SK-N-SH (cell line): ENCODE data around the gene FAM177B. TPM values are rescaled to one million over a fixed set of nuclear protein-coding genes. Genes with fewer than 3 reads are reported as not detected.
A peak's percentile ranks its signal among the peaks of the same experiment; 100 is the strongest.

Experiments used
- CTCF ChIA-PET: fragments of 300-600, 350-600 bp; formaldehyde crosslinking; extraction: SDS; loops from one replicate; lab custom pipeline; 2021; lab: Yijun Ruan, JAX
- POLR2A ChIA-PET: fragments of 350-600 bp; sonication (Branson Sonifier 250); formaldehyde crosslinking; extraction: SDS; loops from one replicate; lab custom pipeline; 2020; ENCODE audit warnings: antibody characterized with exemption, inconsistent platforms; lab: Yijun Ruan, JAX
- DNase-seq: peaks from one replicate; pipeline ENCODE4 v3.0.0; 2012
- H2AFZ ChIP-seq: fragments of 200-600 bp; sonication (generic); 2 replicates; pipeline ENCODE4 v1.8.1; 2016; ENCODE audit warnings: antibody characterized with exemption, mild to moderate bottlenecking, low read depth
- H3F3A ChIP-seq: fragments of 200-600 bp; sonication (generic); replicated peaks from 2 replicates; pipeline ENCODE3; 2016; ENCODE audit warnings: antibody characterized with exemption, mild to moderate bottlenecking; ENCODE audit not compliant: insufficient read depth
- H3K27ac ChIP-seq, 2 experiments: fragments of 200-500 bp in 1 of 2; fragments of 200-600 bp in 1 of 2; sonication (Bioruptor generic) in 1 of 2; sonication (generic), shearing (Covaris generic) in 1 of 2; 2 replicates each; pipeline versions ENCODE4 v1.5.1 to v1.6.1; 2014 to 2016; ENCODE audit warnings: low read depth in 2 of 2, inconsistent platforms in 1 of 2, low read length in 1 of 2, mild to moderate bottlenecking in 1 of 2, mixed read lengths in 1 of 2
- H3K27me3 ChIP-seq: fragments of 200-600 bp; sonication (generic), shearing (Covaris generic); 2 replicates; pipeline ENCODE4 v1.6.1; 2016; ENCODE audit warnings: mixed run types; ENCODE audit not compliant: insufficient read depth
- H3K36me3 ChIP-seq, 2 experiments: fragments of 200-500 bp in 1 of 2; fragments of 200-600 bp in 1 of 2; sonication (Bioruptor generic) in 1 of 2; sonication (generic) in 1 of 2; replicated peaks in 1 of 2; 2 replicates each; pipeline versions ENCODE3 to v1.5.1; 2014 to 2016; ENCODE audit warnings: low read length in 1 of 2, mild to moderate bottlenecking in 1 of 2; ENCODE audit not compliant: insufficient read depth in 2 of 2, control insufficient read depth in 1 of 2
- H3K4me1 ChIP-seq, 2 experiments: fragments of 200-500 bp in 1 of 2; fragments of 200-600 bp in 1 of 2; sonication (Bioruptor generic) in 1 of 2; sonication (generic), shearing (Covaris generic) in 1 of 2; 2 replicates each; pipeline versions ENCODE4 v1.5.1 to v1.6.1; 2014 to 2016; ENCODE audit warnings: low read depth in 1 of 2, low read length in 1 of 2, mixed run types in 1 of 2; ENCODE audit not compliant: insufficient read depth in 2 of 2, control insufficient read depth in 1 of 2
- H3K4me2 ChIP-seq: fragments of 200-600 bp; sonication (generic), shearing (Covaris generic); 2 replicates; pipeline ENCODE4 v1.6.1; 2017; ENCODE audit warnings: mixed run types
- H3K4me3 ChIP-seq, 2 experiments: fragments of 200-500 bp in 1 of 2; fragments of 200-600 bp in 1 of 2; sonication (Bioruptor generic) in 1 of 2; sonication (generic), shearing (Covaris generic) in 1 of 2; 2 replicates each; pipeline versions ENCODE4 v1.5.1 to v1.8.1; 2014 to 2016; ENCODE audit warnings: low read depth in 2 of 2, inconsistent platforms in 1 of 2, low read length in 1 of 2, mild to moderate bottlenecking in 1 of 2, mixed read lengths in 1 of 2, moderate library complexity in 1 of 2
- H3K79me2 ChIP-seq: fragments of 200-600 bp; sonication (generic); 2 replicates; pipeline ENCODE4 v1.8.1; 2017; ENCODE audit warnings: mild to moderate bottlenecking; ENCODE audit not compliant: insufficient read depth
- H3K9ac ChIP-seq: fragments of 200-600 bp; sonication (generic); 2 replicates; pipeline ENCODE4 v1.6.1; 2017; ENCODE audit warnings: mixed run types
- H3K9me2 ChIP-seq: fragments of 200-600 bp; sonication (generic); 2 replicates; pipeline ENCODE4 v1.6.1; 2017; ENCODE audit warnings: mixed run types
- H3K9me3 ChIP-seq: fragments of 200-600 bp; sonication (generic); 2 replicates; pipeline ENCODE4 v1.6.1; 2017; ENCODE audit warnings: mixed run types, mild to moderate bottlenecking, moderate library complexity
- H4K20me1 ChIP-seq: fragments of 200-600 bp; sonication (generic); 2 replicates; pipeline ENCODE4 v1.6.1; 2017; ENCODE audit warnings: mild to moderate bottlenecking, mixed run types; ENCODE audit not compliant: insufficient read depth
- ELF1 ChIP-seq: IDR thresholded peaks from 2 replicates; pipeline ENCODE4 v1.4.0; 2012
- FOSL2 ChIP-seq: IDR thresholded peaks from 2 replicates; pipeline ENCODE4 v1.4.0; 2012; ENCODE audit warnings: low read depth, mild to moderate bottlenecking, moderate library complexity, borderline replicate concordance
- FOXJ3 ChIP-seq: sonication (generic); formaldehyde crosslinking; IDR thresholded peaks from 2 replicates; pipeline ENCODE4 v1.5.1; 2020; ENCODE audit warnings: mild to moderate bottlenecking, missing genetic modification reagents
- FOXM1 ChIP-seq: IDR thresholded peaks from 2 replicates; pipeline ENCODE4 v1.4.0; 2012; ENCODE audit warnings: low read depth, mild to moderate bottlenecking
- GABPA ChIP-seq: IDR thresholded peaks from 2 replicates; pipeline ENCODE4 v1.4.0; 2012; ENCODE audit warnings: low read depth, mild to moderate bottlenecking
- GATA2 ChIP-seq: sonication (generic); formaldehyde crosslinking; IDR thresholded peaks from 2 replicates; pipeline ENCODE4 v1.5.0; 2020; ENCODE audit warnings: mild to moderate bottlenecking, missing genetic modification reagents
- NFIC ChIP-seq: IDR thresholded peaks from 2 replicates; pipeline ENCODE4 v1.4.0; 2012; ENCODE audit warnings: borderline replicate concordance
- PBX3 ChIP-seq: IDR thresholded peaks from 2 replicates; pipeline ENCODE4; 2012
- POLR2AphosphoS5 ChIP-seq: IDR thresholded peaks from 2 replicates; pipeline ENCODE4 v1.6.1; 2012; ENCODE audit warnings: low read depth, low read length
- RAD21 ChIP-seq: IDR thresholded peaks from 2 replicates; pipeline ENCODE4 v1.6.1; 2012; ENCODE audit warnings: mild to moderate bottlenecking, low read length
- RCOR1 ChIP-seq: fragments of 150-350 bp; IDR thresholded peaks from 2 replicates; pipeline ENCODE4 v1.6.1; 2017; ENCODE audit warnings: antibody characterized with exemption, low read length
- RFX5 ChIP-seq: IDR thresholded peaks from 2 replicates; pipeline ENCODE4 v1.6.1; 2012; ENCODE audit warnings: mild to moderate bottlenecking, improper control_type of control experiment, low read length
- RXRA ChIP-seq: IDR thresholded peaks from 2 replicates; pipeline ENCODE4 v1.4.0; 2012; ENCODE audit warnings: low read depth, mild to moderate bottlenecking, borderline replicate concordance
- SMC3 ChIP-seq: IDR thresholded peaks from 2 replicates; pipeline ENCODE4 v1.6.1; 2012; ENCODE audit warnings: low read depth, low read length, improper control_type of control experiment
- TCF12 ChIP-seq: IDR thresholded peaks from 2 replicates; pipeline ENCODE4 v1.4.0; 2012
- WGBS: methylation state at CpG from one replicate; pipeline ENCODE4 v1.1.6; 2017; ENCODE audit warnings: low lambda C conversion rate; 5-methylcytosine and 5-hydroxymethylcytosine counted together
- polyA plus RNA-seq, 3 experiments: library from polyadenylated mRNA; depleted of rRNA; stranded (reverse); fragments of >200 nt; gene quantifications; 2 replicates each; pipeline ENCODE4 v1.2.3, GENCODE V29; 2012
- TF ChIP-seq, protein P1 (sequence below): fragments of 200-600 bp; sonication (generic); IDR thresholded peaks from 2 replicates; pipeline ENCODE4 v1.6.1; 2017; ENCODE audit warnings: antibody characterized with exemption, mild to moderate bottlenecking, moderate library complexity
- TF ChIP-seq, protein P2 (sequence below): fragments of 150-350 bp; IDR thresholded peaks from 2 replicates; pipeline ENCODE4 v1.6.1; 2016; ENCODE audit warnings: mild to moderate bottlenecking, low read depth, low read length

FAM177B gene
- polyA plus RNA-seq, 1 of the 3 experiments (the other 2 are of a cell fraction), result not detected

DNA sequence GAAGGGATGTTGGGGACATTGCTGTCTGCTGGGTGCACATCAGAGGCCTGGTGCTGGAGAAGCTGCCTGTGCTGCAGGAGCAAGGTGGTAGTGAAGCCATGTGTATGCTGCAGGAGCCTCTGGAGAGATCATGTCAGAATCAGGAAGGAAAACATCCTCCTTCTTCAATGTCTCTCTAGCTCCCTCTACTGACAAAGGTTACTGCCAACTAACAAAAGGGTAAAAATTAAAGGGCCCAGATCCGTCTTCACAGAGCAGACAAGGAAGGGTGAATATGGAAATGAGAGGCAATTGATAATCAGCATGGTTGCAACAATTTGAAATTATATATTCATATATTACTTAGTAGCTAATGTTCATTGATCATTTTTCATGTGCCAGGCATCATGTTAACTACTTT is 32.2 kb downstream of the FAM177B start:
- Histone ChIP-seq H2AFZ (no peak overlapping the region), H3K4me1 (no peaks in the 10 kb centered on the region), H3K79me2 (no peaks in the 10 kb centered on the region), H3K27ac (no peak overlapping the region), H3K9me3 (peaks cover 5% of the 10 kb centered on the region; the same call in 1 of the 2 replicates), H3K4me3 (no peak overlapping the region), H3K9me2 (no peaks in the 10 kb centered on the region), H3F3A (no peaks in the 10 kb centered on the region), H3K36me3 (no peaks in the 10 kb centered on the region), H3K9ac (no peak overlapping the region)
- 41% methylated on average over 1 of the region's 1 CpG for WGBS
- no peak for DNase-seq
- POLR2A ChIA-PET, result no interaction called here
- CTCF ChIA-PET, result no interaction called here
- TF ChIP-seq, protein P1, sequence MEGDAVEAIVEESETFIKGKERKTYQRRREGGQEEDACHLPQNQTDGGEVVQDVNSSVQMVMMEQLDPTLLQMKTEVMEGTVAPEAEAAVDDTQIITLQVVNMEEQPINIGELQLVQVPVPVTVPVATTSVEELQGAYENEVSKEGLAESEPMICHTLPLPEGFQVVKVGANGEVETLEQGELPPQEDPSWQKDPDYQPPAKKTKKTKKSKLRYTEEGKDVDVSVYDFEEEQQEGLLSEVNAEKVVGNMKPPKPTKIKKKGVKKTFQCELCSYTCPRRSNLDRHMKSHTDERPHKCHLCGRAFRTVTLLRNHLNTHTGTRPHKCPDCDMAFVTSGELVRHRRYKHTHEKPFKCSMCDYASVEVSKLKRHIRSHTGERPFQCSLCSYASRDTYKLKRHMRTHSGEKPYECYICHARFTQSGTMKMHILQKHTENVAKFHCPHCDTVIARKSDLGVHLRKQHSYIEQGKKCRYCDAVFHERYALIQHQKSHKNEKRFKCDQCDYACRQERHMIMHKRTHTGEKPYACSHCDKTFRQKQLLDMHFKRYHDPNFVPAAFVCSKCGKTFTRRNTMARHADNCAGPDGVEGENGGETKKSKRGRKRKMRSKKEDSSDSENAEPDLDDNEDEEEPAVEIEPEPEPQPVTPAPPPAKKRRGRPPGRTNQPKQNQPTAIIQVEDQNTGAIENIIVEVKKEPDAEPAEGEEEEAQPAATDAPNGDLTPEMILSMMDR, result peak; percentile 21; the same call in 1 of the 2 replicates
- no peak for TF ChIP-seq ELF1
- TF ChIP-seq, all 33 proteins: peak for 1
- H3K4me2 ChIP-seq, result no peak overlapping the region
- no peaks in the 10 kb centered on the region for H4K20me1 ChIP-seq
- no peaks in the 10 kb centered on the region; the same call in 1 of the 2 replicates for H3K27me3 ChIP-seq

DNA sequence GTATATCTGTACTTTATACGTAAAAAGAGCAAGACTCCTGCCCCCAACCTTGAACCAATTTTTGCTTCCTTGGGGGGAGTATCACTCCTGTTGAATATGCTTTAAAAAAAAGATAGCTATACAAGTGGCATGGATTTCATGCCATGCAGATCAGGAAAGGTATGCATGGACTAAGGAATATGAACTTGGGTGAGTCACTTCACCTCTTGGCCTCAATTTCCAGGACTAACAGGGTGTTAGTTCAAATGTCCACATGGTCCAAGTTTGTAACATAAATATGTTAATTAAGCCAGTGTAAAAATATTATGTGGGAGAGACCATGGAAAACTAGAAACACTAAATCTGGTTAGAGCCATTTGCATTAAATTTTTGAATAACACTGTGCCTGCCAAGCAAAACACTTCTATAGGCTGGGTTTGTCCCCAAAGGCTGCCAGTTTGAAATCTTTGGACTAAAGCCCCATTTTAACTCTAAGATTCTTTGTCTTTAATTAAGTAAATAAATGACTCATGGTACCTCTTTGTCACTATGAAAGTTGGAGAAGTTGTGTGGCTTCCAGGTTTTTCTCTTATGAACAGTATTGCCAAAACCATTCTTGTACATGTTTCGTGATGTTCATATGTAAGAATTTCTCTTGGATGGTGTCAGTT is 33.1 kb downstream of the FAM177B start:
- CTCF ChIA-PET, result interaction anchor here (1.2 kb wide), 1 partner anchor 354 kb away, joined by 3 read pairs; no protein-coding TSS in a partner anchor
- 44% methylated on average over 2 of the region's 2 CpGs for WGBS
- TF ChIP-seq FOXJ3 (CRISPR knock-in tag) (no peak), NFIC (no peak), TCF12 (no peak), RFX5 (no peak), FOSL2 (no peak), GABPA (no peak), FOXM1 (no peak), PBX3 (no peak), RAD21 (no peak), SMC3 (no peak), RXRA (no peak), GATA2 (CRISPR knock-in tag) (no peak), RCOR1 (no peak), POLR2AphosphoS5 (no peak)
- TF ChIP-seq, protein P1, result no peak
- TF ChIP-seq, protein P2, sequence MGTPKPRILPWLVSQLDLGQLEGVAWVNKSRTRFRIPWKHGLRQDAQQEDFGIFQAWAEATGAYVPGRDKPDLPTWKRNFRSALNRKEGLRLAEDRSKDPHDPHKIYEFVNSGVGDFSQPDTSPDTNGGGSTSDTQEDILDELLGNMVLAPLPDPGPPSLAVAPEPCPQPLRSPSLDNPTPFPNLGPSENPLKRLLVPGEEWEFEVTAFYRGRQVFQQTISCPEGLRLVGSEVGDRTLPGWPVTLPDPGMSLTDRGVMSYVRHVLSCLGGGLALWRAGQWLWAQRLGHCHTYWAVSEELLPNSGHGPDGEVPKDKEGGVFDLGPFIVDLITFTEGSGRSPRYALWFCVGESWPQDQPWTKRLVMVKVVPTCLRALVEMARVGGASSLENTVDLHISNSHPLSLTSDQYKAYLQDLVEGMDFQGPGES, result no peak

More for the DNA sequence above, 33.1 kb downstream of the FAM177B start:
- Histone ChIP-seq H3K9ac (no peak overlapping the region), H2AFZ (no peak overlapping the region), H3K79me2 (no peaks in the 10 kb centered on the region), H3K4me3 (no peak overlapping the region), H4K20me1 (no peaks in the 10 kb centered on the region), H3K27ac (no peak overlapping the region), H3K9me2 (no peaks in the 10 kb centered on the region), H3K9me3 (peaks cover 5% of the 10 kb centered on the region; the same call in 1 of the 2 replicates), H3K36me3 (no peaks in the 10 kb centered on the region), H3K4me1 (no peaks in the 10 kb centered on the region), H3K27me3 (no peaks in the 10 kb centered on the region; the same call in 1 of the 2 replicates), H3K4me2 (no peak overlapping the region), H3F3A (no peaks in the 10 kb centered on the region)
- DNase-seq, result no peak
- POLR2A ChIA-PET, result no interaction called here
